HG02885 (cell line): ENCODE measurements around the gene PRSS8.
"Not testable (repeated sequence)": the region's sequence is repeated elsewhere in the genome, so short reads cannot be mapped to it uniquely, and the experiment has no call there.

Source experiments
- ATAC-seq: cut with Tn5 transposase; IDR thresholded peaks from one replicate; pipeline ENCODE4 v1.9.1; 2021; ENCODE audit warnings: mild to moderate bottlenecking; ENCODE audit not compliant: unreplicated experiment, poor library complexity

Gene PRSS8

DNA sequence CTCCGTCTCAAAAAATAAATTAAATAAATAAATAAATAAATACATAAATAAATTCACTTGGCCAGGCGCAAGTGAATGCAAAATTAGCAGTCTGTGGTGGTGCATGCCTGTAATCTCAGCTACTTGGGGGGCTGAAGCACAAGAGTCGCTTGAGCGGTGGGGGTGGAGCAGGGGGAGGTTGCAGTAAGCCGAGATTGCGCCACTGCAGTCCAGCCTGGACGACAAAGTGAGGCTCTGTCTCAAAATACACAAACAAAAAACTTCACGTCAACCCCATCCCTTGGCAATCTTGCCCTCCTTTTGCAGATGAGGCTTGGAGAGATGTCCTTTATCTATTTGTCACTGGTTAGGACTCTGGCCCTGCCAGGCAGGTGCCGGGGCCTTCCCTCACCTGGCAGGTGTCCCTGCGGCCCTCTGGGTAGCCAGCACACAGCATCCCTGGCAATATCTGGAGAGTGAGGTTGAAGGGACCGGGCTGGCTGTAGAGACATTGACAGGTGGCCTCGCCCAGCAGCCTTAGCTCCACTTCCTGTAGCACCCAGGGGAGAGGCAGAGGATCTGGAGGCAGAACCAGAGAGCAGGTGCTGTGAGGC, 10.0 kb upstream of the PRSS8 start:
- no peak for ATAC-seq

- ATAC-seq, result not testable (repeated sequence)
Observed at GRCh38 chr16:31144418-31144817, 8.9 kb upstream of the PRSS8 start.

DNA sequence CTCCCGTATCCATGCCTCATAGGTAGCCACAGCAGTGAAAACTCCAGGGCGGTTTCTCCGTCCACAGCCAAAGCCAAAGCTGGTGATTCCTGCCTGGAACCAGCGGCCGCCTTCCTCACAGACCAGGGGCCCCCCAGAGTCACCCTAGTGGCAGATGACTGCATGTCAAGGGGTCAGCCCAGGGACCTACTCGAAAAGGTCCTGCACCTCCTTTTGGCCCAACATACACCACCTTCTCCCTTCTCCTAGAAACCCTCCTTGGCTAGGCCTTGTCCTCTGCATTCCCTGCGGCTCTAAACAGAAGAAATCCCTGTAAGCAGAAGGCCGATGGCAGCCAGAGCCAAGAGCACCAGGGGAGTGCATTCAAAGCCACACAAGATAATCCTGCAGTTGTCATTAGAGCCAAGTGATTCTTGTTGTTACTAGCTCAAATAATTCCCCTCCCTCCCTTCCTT, 8.2 kb upstream of the PRSS8 start:
- ATAC-seq, result no peak

- no peak for ATAC-seq
Observed at GRCh38 chr16:31143011-31143693, 7.6 kb upstream of the PRSS8 start.

- ATAC-seq, result peak; percentile 91
Observed at GRCh38 chr16:31142109-31143010, 6.8 kb upstream of the PRSS8 start.

- ATAC-seq, result peak; percentile 1
Observed at GRCh38 chr16:31141489-31142108, 6.1 kb upstream of the PRSS8 start.

DNA sequence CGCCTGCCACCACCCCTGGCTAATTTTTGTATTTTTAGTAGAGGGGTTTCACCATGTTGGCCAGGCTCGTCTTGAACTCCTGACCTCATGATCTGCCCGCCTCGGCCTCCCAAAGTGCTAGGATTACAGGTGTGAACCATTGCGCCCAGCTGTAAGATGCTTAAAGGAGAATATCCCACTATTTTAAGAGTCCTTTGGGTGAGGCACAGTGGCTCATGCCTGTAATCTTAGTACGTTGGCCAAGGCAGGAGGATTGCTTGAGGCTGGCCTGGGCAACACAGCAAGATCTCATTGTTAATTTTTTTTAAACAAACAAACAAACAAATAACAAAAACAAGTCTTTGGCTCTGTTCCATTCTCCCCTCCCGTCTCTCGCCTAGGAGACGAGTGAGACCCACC, 5.5 kb upstream of the PRSS8 start:
- not testable (repeated sequence) for ATAC-seq

- ATAC-seq, result no peak
Observed at GRCh38 chr16:31138621-31139578, 3.4 kb upstream of the PRSS8 start.

- not testable (repeated sequence) for ATAC-seq
Observed at GRCh38 chr16:31136822-31137499, 1.4 kb upstream of the PRSS8 start.

DNA sequence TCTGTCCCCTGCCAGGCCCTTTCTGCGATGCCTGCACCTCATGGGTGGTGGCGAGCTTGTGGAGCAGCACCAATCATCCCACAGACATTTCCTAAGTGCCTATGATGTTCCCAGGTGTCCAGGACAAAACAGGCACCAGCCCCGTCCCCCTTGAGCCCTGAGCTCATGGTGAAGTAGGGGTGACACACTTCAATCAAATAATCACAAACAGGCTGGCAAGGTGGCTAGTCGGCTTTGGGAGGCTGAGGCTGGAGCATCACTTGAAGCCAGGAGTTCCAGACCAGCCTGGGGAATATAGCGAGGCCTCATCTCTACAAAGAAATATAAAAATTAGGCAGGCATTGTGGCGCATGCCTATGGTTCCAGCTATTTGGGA, 748 bp upstream of the PRSS8 start:
- ATAC-seq, result no peak

DNA sequence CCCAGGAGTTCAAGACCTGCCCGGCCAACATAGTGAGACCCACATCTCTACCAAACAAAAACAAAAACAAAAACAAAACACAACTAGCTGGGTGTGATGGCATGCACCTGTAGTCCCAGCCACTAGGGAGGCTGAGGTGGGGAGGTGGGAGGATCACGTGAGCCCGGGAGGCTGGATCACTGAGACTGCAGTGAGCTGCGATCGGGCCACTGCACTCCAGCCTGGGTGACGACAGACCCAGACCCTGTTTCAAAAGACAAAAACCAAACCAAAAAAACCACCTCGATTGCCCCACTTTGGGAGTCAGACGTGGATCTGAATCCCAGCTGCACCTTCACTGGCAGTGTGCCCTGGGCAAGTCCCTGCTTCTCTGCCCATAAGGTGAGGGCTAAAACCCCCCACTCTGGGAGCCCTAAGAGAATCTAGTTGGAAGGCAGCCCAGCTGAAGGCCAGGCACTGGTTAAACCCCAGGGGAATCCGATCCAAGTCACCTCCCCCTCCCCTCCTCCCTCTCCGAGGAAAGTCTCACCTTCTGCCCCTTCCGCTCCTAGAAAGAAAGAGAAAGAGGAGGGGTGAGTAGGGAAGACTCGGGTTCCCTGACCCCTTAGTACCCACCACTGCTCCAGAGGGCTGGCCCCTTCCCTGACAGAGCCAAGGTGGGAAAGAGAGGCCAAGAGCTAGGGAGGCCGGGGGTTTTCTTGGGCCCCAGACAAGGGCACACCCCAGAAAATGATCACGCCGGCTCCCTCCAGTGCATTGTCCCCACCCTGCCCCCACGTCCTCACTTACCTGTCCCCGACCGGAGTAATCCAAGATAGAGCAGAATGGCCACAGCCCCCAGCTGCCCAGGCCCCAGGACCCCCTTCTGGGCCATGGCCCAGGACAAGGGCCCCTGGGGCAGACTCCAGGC, 647 bp downstream of the PRSS8 start:
- ATAC-seq, result no peak

DNA sequence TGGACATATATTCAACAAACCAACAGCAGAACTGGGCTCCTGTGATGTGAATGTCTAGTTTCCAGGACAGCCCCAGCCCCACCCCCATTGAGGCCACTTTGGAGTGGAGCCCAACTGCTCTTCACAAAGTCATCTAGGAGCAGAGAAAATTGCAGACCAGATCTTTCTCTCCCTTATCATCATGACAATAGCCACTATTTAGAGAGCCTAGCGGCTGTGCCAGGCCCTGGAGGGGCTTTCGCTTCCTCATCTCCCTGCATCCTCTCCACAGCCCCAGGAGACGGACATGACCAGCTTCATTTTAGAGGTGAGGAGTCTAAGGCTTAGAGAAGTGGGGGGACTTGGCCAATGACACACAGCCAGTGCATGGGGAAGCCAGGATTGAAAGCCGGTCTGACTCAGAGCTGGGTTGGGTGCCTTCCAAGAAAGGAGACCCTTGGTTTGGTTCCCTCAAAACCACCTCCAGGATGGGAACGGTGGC, 1.4 kb downstream of the PRSS8 start:
- ATAC-seq, result no peak

- ATAC-seq, result no peak
Observed at GRCh38 chr16:31133046-31133501, 2.5 kb downstream of the PRSS8 start.

DNA sequence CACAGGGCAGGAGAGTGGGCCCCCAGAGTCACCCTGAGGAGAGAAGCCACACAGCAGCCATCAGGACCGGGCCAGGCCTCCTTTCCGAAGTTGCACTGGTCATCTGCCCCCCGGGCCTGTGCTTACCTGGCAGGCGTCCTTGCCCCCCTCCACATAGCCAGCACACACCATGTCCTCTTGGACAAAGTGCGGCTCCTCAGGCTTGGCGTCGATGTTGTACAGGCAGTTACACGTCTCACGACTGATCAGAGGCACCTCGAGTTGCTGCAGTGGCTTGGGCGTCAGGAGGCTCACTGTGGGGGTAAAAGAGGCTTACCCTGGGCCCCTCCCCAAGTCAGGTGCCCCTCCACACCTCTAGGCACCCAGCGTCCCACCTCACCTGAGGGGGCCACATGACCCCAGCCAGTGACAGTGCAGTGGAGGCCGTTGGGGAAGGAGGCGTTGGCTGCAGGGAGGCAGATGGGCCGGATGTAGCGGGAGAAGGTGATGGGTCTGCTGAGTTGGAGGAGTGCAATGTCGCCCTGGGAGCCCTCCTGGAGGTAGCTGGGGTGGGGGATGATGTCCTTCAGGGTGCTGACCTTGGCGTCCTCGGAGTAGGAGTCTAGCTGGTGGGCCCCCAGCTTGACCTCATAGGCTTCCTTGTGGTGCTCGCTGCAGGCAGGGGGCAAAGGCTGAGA, 3.1 kb downstream of the PRSS8 start:
- ATAC-seq, result no peak

- ATAC-seq, result no peak
Observed at GRCh38 chr16:31131841-31132271, 3.7 kb downstream of the PRSS8 start.

- ATAC-seq, result no peak
Observed at GRCh38 chr16:31131416-31131815, 4.1 kb downstream of the PRSS8 start.

DNA sequence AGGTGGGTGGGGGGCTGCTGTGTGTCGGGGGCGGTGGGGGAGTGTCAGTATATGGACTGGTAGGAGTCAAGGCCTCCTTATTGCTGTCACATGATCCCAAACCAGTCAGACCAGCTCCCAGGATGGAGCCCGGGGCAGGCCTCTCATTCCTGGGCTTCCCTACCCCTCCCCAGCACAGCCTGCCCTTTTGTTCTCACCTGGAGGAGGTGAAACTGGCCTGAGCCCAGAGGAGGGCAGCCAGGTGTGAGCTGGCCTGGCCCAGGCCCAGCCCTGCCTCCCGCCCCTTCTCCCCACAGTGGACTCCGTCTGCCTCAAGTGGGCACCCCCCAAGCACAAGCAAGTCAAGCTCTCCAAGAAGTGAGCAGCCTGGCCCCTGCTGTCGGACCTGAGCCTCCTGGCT, 4.6 kb downstream of the PRSS8 start:
- ATAC-seq, result no peak
